ENCODE results near the gene CDON. TPM values are rescaled to one million over a fixed set of nuclear protein-coding genes. Genes with fewer than 3 reads are reported as not detected.
"Not testable (repeated sequence)": the region's sequence is repeated elsewhere in the genome, so short reads cannot be mapped to it uniquely, and the experiment has no call there.

Gene CDON
- polyA plus RNA-seq, 3 donors: 0.01 TPM; not detected in 2

- Histone ChIP-seq H3K4me2 (replicated peaks; ENCODE audit: extremely low read depth, low read length, poor library complexity, severe bottlenecking) (no peak overlapping the region), H3K4me3 (replicated peaks in 1 of 3; ENCODE audit: low read depth in 2 of 3, low read length in 3 of 3) (no peak overlapping the region), H3K27ac (ENCODE audit: low read depth in 1 of 2, low read length in 2 of 2) (no peak overlapping the region), H3K36me3 (replicated peaks in 1 of 2; ENCODE audit: control insufficient read depth in 1 of 2, insufficient read depth in 2 of 2, low read length in 2 of 2) (no peaks in the 10 kb centered on the region), H3K9me3 (replicated peaks in 1 of 2; ENCODE audit: control insufficient read depth in 1 of 2, insufficient read depth in 1 of 2, low read length in 2 of 2) (no peaks in the 10 kb centered on the region), H3K79me2 (ENCODE audit: insufficient read depth, low read length) (no peaks in the 10 kb centered on the region), H3K4me1 (ENCODE audit: control insufficient read depth in 1 of 2, insufficient read depth in 2 of 2, low read length in 2 of 2) (no peaks in the 10 kb centered on the region), H2AFZ (ENCODE audit: insufficient read depth, low read depth, low read length, poor library complexity, severe bottlenecking) (no peak overlapping the region), H3K27me3 (ENCODE audit: control insufficient read depth in 2 of 2, insufficient read depth in 2 of 2, low read length in 2 of 2) (peaks cover 0 to 2% of the 10 kb centered on the region in 2 donors), H3K9ac (ENCODE audit: insufficient read depth, low read length, poor library complexity, severe bottlenecking) (no peak overlapping the region), H4K20me1 (ENCODE audit: insufficient read depth, low read length) (no peaks in the 10 kb centered on the region)
- intact Hi-C loops (cut with micrococcal nuclease): no loop called here
- 87% methylated on average over 7 of the region's 13 CpGs for WGBS (ENCODE audit: insufficient coverage)
- Mint-ChIP-seq H3K27ac (no peak overlapping the region), H3K9me3 (no peaks in the 10 kb centered on the region), H3K4me3 (no peak overlapping the region), H3K36me3 (no peaks in the 10 kb centered on the region), H3K27me3 (ENCODE audit: low read depth in 3 of 3) (peaks cover 5 to 10% (median 7%) of the 10 kb centered on the region in 3 donors), H3K4me1 (peaks cover 2% of the 10 kb centered on the region)
- no peak for TF ChIP-seq CTCF (IDR thresholded peaks at IDR 0.05)
- DNase-seq: no peak
Measured at GRCh38 chr11:125918140-125918840, 144.4 kb downstream of the CDON start.

GRCh38 chr11:125916683-125917347 is 145.9 kb downstream of the CDON start:
- no peak overlapping the region for H3K4me2 ChIP-seq (replicated peaks; ENCODE audit: extremely low read depth, low read length, poor library complexity, severe bottlenecking)
- peaks cover 0 to 2% of the 10 kb centered on the region in 2 donors for H3K27me3 ChIP-seq (ENCODE audit: control insufficient read depth in 2 of 2, insufficient read depth in 2 of 2, low read length in 2 of 2)
- WGBS (ENCODE audit: insufficient coverage): 90% methylated on average over 5 of the region's 12 CpGs
- H2AFZ ChIP-seq (ENCODE audit: insufficient read depth, low read depth, low read length, poor library complexity, severe bottlenecking): no peak overlapping the region
- H3K27ac ChIP-seq (ENCODE audit: low read depth in 1 of 2, low read length in 2 of 2): no peak overlapping the region
- H3K4me1 ChIP-seq (ENCODE audit: control insufficient read depth in 1 of 2, insufficient read depth in 2 of 2, low read length in 2 of 2): no peaks in the 10 kb centered on the region
- intact Hi-C loops (cut with micrococcal nuclease): no loop called here
- no peak for TF ChIP-seq CTCF (IDR thresholded peaks at IDR 0.05)
- H4K20me1 ChIP-seq (ENCODE audit: insufficient read depth, low read length): no peaks in the 10 kb centered on the region
- Mint-ChIP-seq H3K4me1 (no peaks in the 10 kb centered on the region), H3K4me3 (no peak overlapping the region), H3K27me3 (ENCODE audit: low read depth in 3 of 3) (peaks cover 5 to 14% (median 7%) of the 10 kb centered on the region in 3 donors), H3K36me3 (no peaks in the 10 kb centered on the region), H3K27ac (no peak overlapping the region), H3K9me3 (no peaks in the 10 kb centered on the region)
- DNase-seq: no peak
- no peaks in the 10 kb centered on the region for H3K9me3 ChIP-seq (replicated peaks in 1 of 2; ENCODE audit: control insufficient read depth in 1 of 2, insufficient read depth in 1 of 2, low read length in 2 of 2)
- no peak overlapping the region for H3K9ac ChIP-seq (ENCODE audit: insufficient read depth, low read length, poor library complexity, severe bottlenecking)
- H3K36me3 ChIP-seq (replicated peaks in 1 of 2; ENCODE audit: control insufficient read depth in 1 of 2, insufficient read depth in 2 of 2, low read length in 2 of 2): no peaks in the 10 kb centered on the region
- H3K79me2 ChIP-seq (ENCODE audit: insufficient read depth, low read length): no peaks in the 10 kb centered on the region
- H3K4me3 ChIP-seq (replicated peaks in 1 of 3; ENCODE audit: low read depth in 2 of 3, low read length in 3 of 3): no peak overlapping the region

GRCh38 chr11:125914601-125915000 is 148.1 kb downstream of the CDON start:
- H3K4me1 Mint-ChIP-seq; H3K27ac ChIP-seq (ENCODE audit: low read depth in 1 of 2, low read length in 2 of 2); H3K36me3 ChIP-seq (replicated peaks in 1 of 2; ENCODE audit: control insufficient read depth in 1 of 2, insufficient read depth in 2 of 2, low read length in 2 of 2); H3K27me3 ChIP-seq (ENCODE audit: control insufficient read depth in 2 of 2, insufficient read depth in 2 of 2, low read length in 2 of 2); H3K4me3 ChIP-seq (replicated peaks in 1 of 3; ENCODE audit: low read depth in 2 of 3, low read length in 3 of 3); H3K4me2 ChIP-seq (replicated peaks; ENCODE audit: extremely low read depth, low read length, poor library complexity, severe bottlenecking); H3K4me3 Mint-ChIP-seq; H3K9me3 Mint-ChIP-seq; H4K20me1 ChIP-seq (ENCODE audit: insufficient read depth, low read length); H3K4me1 ChIP-seq (ENCODE audit: control insufficient read depth in 1 of 2, insufficient read depth in 2 of 2, low read length in 2 of 2); H3K27ac Mint-ChIP-seq; H3K36me3 Mint-ChIP-seq; H2AFZ ChIP-seq (ENCODE audit: insufficient read depth, low read depth, low read length, poor library complexity, severe bottlenecking); H3K9ac ChIP-seq (ENCODE audit: insufficient read depth, low read length, poor library complexity, severe bottlenecking); H3K79me2 ChIP-seq (ENCODE audit: insufficient read depth, low read length); DNase-seq; intact Hi-C loops (cut with micrococcal nuclease); H3K9me3 ChIP-seq (replicated peaks in 1 of 2; ENCODE audit: control insufficient read depth in 1 of 2, insufficient read depth in 1 of 2, low read length in 2 of 2): not testable (repeated sequence)
- 96% methylated on average over 2 of the region's 3 CpGs for WGBS (ENCODE audit: insufficient coverage)
- peaks cover 4 to 21% (median 10%) of the 10 kb centered on the region in 3 donors for H3K27me3 Mint-ChIP-seq (ENCODE audit: low read depth in 3 of 3)

Data from CD14-positive monocyte (primary cell).